ENCODE measurements around the gene CLCN2. TPM values are rescaled to one million over a fixed set of nuclear protein-coding genes. Genes with fewer than 3 reads are reported as not detected.
A peak's percentile ranks its signal among the peaks of the same experiment; 100 is the strongest.

The CLCN2 gene
- total RNA-seq, 4 donors from 2014 or later: 1.8 to 3.4 (median 2.7) TPM

DNA sequence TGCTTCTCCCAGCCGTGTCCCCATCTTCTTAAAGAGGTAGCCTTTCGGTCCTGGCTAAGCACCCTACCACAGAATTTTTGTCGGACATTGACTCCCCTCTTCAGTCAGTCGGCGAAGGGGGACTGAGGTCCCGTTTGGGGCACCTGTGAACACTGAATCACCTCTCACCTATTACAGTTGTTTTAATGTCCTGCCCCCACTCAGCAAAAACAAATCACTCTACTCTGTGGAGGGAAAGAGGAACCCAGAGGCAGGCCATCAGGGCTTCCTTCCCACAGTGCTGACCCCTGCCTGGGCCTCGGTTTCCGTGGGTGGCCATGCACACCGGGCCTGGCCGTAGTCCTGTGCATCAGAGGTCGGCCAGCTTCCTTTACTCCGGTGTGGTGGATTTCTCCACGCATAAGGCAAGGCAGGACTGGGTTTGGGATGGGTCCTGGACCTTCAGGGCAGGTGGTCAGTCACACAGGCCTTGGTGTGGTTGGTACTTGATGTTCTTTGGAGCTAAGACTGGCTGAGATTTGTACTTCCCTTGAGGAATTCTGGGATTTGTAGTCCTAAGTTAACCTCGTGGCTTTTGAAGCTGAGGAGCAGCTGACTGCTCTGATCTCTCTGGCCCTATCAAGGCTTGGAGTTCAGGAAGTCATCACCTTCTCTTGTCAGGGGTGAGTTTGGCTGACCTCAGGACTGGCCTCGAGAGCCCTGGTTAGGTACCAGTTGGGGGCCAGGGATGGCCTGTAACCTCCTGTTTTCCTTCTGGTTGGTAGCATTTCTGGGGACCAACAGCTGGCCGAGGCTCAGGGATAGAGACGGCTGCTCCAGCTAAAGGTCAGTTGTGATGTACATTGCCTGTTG is 24.6 kb downstream of the CLCN2 start:
- no peak for DNase-seq (ENCODE audit: extremely low spot score)
- Histone ChIP-seq H3K4me3 (peak overlapping the region; percentile 84 to 97 (median 90)), H3K27me3 (no peaks in the 10 kb centered on the region), H3K4me1 (peaks cover 42 to 70% (median 57%) of the 10 kb centered on the region in 4 donors), H3K27ac (replicated peaks in 1 of 4) (peak overlapping the region; percentile 98 to 99 (median 99)), H3K9me3 (no peaks in the 10 kb centered on the region), H3K36me3 (peaks cover 25 to 49% (median 43%) of the 10 kb centered on the region in 4 donors)
- intact Hi-C loops (cut with DNase I): no loop called here
- 13% methylated on average over 11 of the region's 17 CpGs for WGBS
- TF ChIP-seq EP300 (IDR thresholded peaks at IDR 0.05) (no peak), POLR2AphosphoS5 (IDR thresholded peaks at IDR 0.05) (peak; percentile 73 to 82), POLR2A (IDR thresholded peaks at IDR 0.05; ENCODE audit: low read depth) (no peak)
- TF ChIP-seq, protein P1, sequence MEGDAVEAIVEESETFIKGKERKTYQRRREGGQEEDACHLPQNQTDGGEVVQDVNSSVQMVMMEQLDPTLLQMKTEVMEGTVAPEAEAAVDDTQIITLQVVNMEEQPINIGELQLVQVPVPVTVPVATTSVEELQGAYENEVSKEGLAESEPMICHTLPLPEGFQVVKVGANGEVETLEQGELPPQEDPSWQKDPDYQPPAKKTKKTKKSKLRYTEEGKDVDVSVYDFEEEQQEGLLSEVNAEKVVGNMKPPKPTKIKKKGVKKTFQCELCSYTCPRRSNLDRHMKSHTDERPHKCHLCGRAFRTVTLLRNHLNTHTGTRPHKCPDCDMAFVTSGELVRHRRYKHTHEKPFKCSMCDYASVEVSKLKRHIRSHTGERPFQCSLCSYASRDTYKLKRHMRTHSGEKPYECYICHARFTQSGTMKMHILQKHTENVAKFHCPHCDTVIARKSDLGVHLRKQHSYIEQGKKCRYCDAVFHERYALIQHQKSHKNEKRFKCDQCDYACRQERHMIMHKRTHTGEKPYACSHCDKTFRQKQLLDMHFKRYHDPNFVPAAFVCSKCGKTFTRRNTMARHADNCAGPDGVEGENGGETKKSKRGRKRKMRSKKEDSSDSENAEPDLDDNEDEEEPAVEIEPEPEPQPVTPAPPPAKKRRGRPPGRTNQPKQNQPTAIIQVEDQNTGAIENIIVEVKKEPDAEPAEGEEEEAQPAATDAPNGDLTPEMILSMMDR (IDR thresholded peaks at IDR 0.05): no peak

DNA sequence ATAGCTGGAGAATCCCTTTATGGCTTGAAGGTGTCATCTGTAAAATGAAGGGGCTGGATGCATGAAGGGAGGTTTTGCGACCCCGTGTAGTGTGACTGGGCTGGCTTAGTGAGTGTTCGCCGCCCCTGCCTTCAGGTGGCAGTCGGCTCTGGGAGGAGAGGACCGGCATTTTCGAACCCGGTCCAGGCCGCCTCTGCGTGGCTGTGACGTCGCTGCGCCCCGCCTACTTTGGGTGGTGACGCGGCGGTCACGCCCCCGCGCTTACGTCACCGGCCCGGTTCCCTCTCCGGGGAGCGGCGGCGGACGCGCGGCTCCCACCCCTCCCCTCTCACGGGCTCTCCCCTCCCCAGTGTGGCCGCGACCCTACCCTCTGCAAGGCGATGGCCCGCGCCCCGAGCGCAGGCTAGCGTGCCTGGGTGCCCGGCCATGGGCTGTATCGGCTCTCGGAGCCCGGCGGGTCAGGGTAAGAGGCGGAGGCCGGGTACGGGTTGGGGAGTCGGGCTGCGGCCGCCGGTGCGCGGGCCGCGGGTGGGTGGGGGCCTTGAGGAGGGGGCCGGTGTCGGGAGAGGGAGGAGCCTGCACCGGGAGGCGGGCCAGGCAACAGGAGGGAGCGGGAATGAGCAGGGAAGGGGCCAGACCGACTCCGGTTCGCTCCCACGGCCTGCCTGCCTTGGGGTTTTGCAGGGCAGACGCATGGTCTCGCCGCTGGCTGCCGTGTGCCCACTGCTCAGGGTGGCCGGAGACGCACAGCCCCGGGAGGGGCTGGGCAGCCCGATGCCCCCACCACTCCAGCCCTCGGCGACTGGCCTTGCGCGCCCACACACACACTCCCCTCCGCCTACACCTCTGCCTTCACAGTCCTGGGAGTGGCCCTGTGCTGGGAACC is 25.5 kb downstream of the CLCN2 start:
- H3K27me3 ChIP-seq: no peaks in the 10 kb centered on the region
- 1% methylated on average over 12 of the region's 77 CpGs for WGBS
- peak overlapping the region; percentile 98 to 99 (median 99) for H3K27ac ChIP-seq (replicated peaks in 1 of 4)
- no peak for TF ChIP-seq EP300 (IDR thresholded peaks at IDR 0.05)
- TF ChIP-seq, protein P1 (IDR thresholded peaks at IDR 0.05): no peak
- peak; percentile 81 for TF ChIP-seq POLR2A (IDR thresholded peaks at IDR 0.05; ENCODE audit: low read depth)
- TF ChIP-seq POLR2AphosphoS5 (IDR thresholded peaks at IDR 0.05): peak; percentile 97 to 99
- H3K36me3 ChIP-seq: peaks cover 30 to 49% (median 44%) of the 10 kb centered on the region in 4 donors
- DNase-seq (ENCODE audit: extremely low spot score): peak; percentile 95
- peaks cover 43 to 69% (median 61%) of the 10 kb centered on the region in 4 donors for H3K4me1 ChIP-seq
- no peaks in the 10 kb centered on the region for H3K9me3 ChIP-seq
- intact Hi-C loops (cut with DNase I): no loop called here
- peak overlapping the region; percentile 84 to 97 (median 90) for H3K4me3 ChIP-seq

DNA sequence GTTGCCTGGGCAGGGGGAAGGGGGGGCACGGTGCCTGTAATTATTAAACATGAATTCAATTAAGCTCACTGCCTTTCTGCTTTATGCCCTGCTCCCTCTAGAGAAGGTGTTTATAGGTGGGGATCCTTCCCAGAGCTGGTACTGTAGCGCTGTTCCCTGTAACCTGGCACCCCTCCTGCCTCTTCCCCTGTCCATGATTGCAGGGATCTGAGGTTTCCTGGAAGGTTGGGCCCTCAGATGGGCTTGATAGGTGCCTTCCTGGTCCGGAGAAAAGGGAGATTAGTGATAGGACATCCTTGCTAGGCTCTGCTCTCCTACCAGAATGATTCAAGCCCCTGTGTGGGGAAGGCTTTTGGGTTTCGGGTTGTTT is 26.1 kb downstream of the CLCN2 start:
- Histone ChIP-seq H3K27me3 (no peaks in the 10 kb centered on the region), H3K36me3 (peaks cover 33 to 52% (median 50%) of the 10 kb centered on the region in 4 donors), H3K27ac (replicated peaks in 1 of 4) (peak overlapping the region; percentile 98 to 99 (median 99)), H3K9me3 (no peaks in the 10 kb centered on the region), H3K4me3 (peak overlapping the region; percentile 84 to 97 (median 90)), H3K4me1 (peaks cover 43 to 67% (median 58%) of the 10 kb centered on the region in 4 donors)
- intact Hi-C loops (cut with DNase I): no loop called here
- DNase-seq (ENCODE audit: extremely low spot score): no peak
- TF ChIP-seq POLR2A (IDR thresholded peaks at IDR 0.05; ENCODE audit: low read depth): no peak
- no peak for TF ChIP-seq EP300 (IDR thresholded peaks at IDR 0.05)
- TF ChIP-seq, protein P1 (IDR thresholded peaks at IDR 0.05): no peak
- no peak for TF ChIP-seq POLR2AphosphoS5 (IDR thresholded peaks at IDR 0.05)
- 35% methylated on average over 4 of the region's 4 CpGs for WGBS

DNA sequence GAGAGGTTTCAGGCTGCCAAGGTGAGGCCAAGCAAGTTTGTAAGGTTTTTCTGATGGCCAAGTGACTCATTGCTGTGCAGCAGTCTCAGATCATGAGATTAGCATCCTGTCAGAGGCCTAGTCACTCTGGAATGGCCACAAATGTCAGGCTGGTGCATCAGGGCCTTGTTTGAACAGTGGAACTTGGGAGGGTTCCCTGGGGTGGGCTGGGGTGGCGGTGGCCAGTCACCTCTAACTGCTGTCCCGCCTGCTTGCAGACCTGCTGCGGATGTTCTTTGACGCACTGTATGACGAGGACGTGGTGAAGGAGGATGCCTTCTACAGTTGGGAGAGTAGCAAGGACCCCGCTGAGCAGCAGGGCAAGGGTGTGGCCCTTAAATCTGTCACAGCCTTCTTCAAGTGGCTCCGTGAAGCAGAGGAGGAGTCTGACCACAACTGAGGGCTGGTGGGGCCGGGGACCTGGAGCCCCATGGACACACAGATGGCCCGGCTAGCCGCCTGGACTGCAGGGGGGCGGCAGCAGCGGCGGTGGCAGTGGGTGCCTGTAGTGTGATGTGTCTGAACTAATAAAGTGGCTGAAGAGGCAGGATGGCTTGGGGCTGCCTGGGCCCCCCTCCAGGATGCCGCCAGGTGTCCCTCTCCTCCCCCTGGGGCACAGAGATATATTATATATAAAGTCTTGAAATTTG is 26.8 kb downstream of the CLCN2 start:
- Histone ChIP-seq H3K27me3 (no peaks in the 10 kb centered on the region), H3K4me1 (peaks cover 39 to 61% (median 53%) of the 10 kb centered on the region in 4 donors), H3K9me3 (no peaks in the 10 kb centered on the region), H3K36me3 (peaks cover 34 to 58% (median 57%) of the 10 kb centered on the region in 4 donors), H3K4me3 (no peak overlapping the region), H3K27ac (replicated peaks in 1 of 4) (peak overlapping the region; percentile 98 to 99 (median 99))
- TF ChIP-seq POLR2AphosphoS5 (IDR thresholded peaks at IDR 0.05): no peak
- TF ChIP-seq, protein P1 (IDR thresholded peaks at IDR 0.05): no peak
- no CpG with 5 or more reads among the region's 15 CpGs for WGBS
- DNase-seq (ENCODE audit: extremely low spot score): no peak
- intact Hi-C loops (cut with DNase I): no loop called here

Measured in esophagus muscularis mucosa (tissue), 4 donors.